Breast epithelium (tissue), 4 donors: ENCODE measurements around the gene VAPB. TPM values are rescaled to one million over a fixed set of nuclear protein-coding genes. Genes with fewer than 3 reads are reported as not detected.
A peak's percentile ranks its signal among the peaks of the same experiment; 100 is the strongest.

ENCODE experiments used
- DNase-seq, 2 donors: peaks; one replicate each; pipeline ENCODE4 v3.0.0-alpha.2; 2019; ENCODE audit warnings: low spot score in 2 of 2
- H3K27ac ChIP-seq, 2 donors: fragments of 200-600 bp; sonication (generic) in 1 of 2; one replicate each; pipeline ENCODE4 v1.5.1; 2016 to 2019; ENCODE audit warnings: mild to moderate bottlenecking in 1 of 2
- H3K27me3 ChIP-seq, 2 donors: fragments of 200-600 bp; sonication (generic) in 1 of 2; one replicate each; pipeline versions ENCODE4 v1.5.1 to v1.6.0; 2017 to 2019; ENCODE audit warnings: control low read depth in 1 of 2, mild to moderate bottlenecking in 1 of 2
- H3K36me3 ChIP-seq: fragments of 200-600 bp; one replicate; pipeline ENCODE4 v1.5.1; 2019
- H3K4me1 ChIP-seq, 2 donors: fragments of 200-600 bp; sonication (generic); one replicate each; pipeline ENCODE4 v1.5.1; 2016 to 2019; ENCODE audit warnings: control low read depth in 1 of 2
- H3K4me3 ChIP-seq, 3 donors: fragments of 200-600 bp; sonication (generic); 1 replicate in 2 of 3; 2 replicates in 1 of 3; pipeline ENCODE4 v1.5.1; 2016 to 2019; ENCODE audit warnings: mild to moderate bottlenecking in 3 of 3, moderate library complexity in 2 of 3
- H3K9me3 ChIP-seq, 2 donors: fragments of 200-600 bp; sonication (generic) in 1 of 2; one replicate each; pipeline ENCODE4 v1.5.1; 2016 to 2019; ENCODE audit warnings: control low read depth in 1 of 2
- POLR2A ChIP-seq: fragments of 450-650 bp; IDR thresholded peaks from one replicate; pipeline ENCODE4 v1.6.1; 2016; ENCODE audit warnings: antibody characterized with exemption, mild to moderate bottlenecking, moderate library complexity
- POLR2AphosphoS5 ChIP-seq, 3 donors: sonication (generic); formaldehyde crosslinking; IDR thresholded peaks; one replicate each; pipeline ENCODE4 v1.6.1; 2017; ENCODE audit warnings: antibody characterized with exemption in 3 of 3
- intact Hi-C: fragments of 100-400 bp; cut with DNase I; formaldehyde crosslinking; loops from one replicate; pipeline ENCODE4 v1.15.1; 2023; ENCODE audit warnings: low total_unique reads
- total RNA-seq, 3 donors: library from RNA; depleted of rRNA; stranded (reverse); fragments of >200 nt; gene quantifications; one replicate each; pipeline ENCODE4 v1.1.0, GENCODE V29; 2016
- TF ChIP-seq, protein P1 (sequence below), 3 donors: fragments of 450-650 bp; IDR thresholded peaks; one replicate each; pipeline ENCODE4 v1.5.1; 2016 to 2017; ENCODE audit warnings: antibody characterized with exemption in 3 of 3, mild to moderate bottlenecking in 3 of 3, moderate library complexity in 3 of 3

The VAPB gene
- total RNA-seq, 3 donors from 2014 or later: 18.6 to 18.9 (median 18.7) TPM

DNA sequence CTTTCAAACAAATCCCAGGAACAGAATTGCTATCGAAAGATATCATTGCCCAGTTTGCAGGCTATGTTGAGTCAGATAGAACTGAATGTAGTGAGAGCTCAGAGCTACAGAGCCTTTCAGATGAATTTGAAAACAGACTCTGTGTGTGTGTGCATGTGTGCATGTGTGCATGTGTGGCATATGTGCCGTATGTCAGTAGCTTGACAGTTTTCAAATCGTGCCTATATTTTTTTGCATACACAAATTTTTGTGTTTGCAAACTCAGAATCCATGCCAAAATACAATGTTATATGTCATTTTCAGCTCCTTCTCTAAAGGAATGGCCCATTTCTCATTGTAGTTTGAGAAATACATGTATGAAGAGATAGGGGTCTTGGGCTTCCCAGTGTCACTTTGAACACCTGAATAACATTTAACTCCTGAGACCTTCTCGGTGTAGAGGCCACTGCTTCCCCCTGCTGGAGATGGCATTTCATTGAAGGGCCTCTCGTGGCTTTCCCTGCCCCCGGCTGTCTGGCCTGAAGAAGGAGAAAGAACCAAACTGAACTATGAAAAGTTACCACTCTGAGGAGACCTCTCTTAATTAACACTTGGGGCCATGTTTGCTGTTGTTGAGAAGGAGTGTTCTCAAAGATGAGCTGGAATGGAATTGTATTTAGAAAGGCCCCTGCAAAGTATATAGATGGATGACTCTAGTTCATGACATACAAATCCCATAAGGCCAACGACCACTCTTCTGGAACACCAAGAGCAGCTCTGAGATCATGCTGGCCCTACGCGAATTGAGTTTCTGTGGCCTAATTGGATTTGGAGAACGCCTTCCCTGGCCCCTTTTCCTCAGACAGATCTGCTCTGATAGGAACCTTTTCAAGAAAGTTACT, 58.7 kb downstream of the VAPB start:
- no peaks in the 10 kb centered on the region for H3K4me1 ChIP-seq
- no peaks in the 10 kb centered on the region for H3K9me3 ChIP-seq
- H3K27me3 ChIP-seq: no peaks in the 10 kb centered on the region
- DNase-seq: no peak
- H3K27ac ChIP-seq: no peak overlapping the region
- intact Hi-C loops: no loop called here
- TF ChIP-seq, protein P1, sequence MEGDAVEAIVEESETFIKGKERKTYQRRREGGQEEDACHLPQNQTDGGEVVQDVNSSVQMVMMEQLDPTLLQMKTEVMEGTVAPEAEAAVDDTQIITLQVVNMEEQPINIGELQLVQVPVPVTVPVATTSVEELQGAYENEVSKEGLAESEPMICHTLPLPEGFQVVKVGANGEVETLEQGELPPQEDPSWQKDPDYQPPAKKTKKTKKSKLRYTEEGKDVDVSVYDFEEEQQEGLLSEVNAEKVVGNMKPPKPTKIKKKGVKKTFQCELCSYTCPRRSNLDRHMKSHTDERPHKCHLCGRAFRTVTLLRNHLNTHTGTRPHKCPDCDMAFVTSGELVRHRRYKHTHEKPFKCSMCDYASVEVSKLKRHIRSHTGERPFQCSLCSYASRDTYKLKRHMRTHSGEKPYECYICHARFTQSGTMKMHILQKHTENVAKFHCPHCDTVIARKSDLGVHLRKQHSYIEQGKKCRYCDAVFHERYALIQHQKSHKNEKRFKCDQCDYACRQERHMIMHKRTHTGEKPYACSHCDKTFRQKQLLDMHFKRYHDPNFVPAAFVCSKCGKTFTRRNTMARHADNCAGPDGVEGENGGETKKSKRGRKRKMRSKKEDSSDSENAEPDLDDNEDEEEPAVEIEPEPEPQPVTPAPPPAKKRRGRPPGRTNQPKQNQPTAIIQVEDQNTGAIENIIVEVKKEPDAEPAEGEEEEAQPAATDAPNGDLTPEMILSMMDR (IDR thresholded peaks at IDR 0.05): peak in 1 of 3 donors; percentile 42
- no peak for TF ChIP-seq POLR2AphosphoS5 (IDR thresholded peaks at IDR 0.05)
- no peak for TF ChIP-seq POLR2A
- peaks cover 3% of the 10 kb centered on the region for H3K36me3 ChIP-seq
- no peak overlapping the region for H3K4me3 ChIP-seq

DNA sequence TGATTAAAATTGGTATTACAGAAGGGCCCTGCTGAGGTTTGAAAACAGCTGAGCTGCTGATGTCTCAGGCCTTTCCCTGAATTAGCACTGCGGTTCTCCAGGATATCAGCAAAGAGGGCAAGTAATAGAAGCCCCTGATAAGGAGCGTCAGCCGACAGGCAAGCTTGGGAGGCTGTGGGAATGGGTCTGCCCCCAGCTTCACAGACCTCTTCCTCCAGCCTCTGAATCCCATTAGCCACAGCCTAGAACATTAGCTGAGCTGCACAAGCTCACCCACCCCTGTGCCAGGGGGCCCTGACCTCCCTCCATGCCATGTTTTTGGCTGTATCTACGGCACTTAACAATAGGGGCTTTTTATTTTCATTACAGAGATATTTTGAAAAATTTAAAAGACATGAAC, 59.9 kb downstream of the VAPB start:
- Histone ChIP-seq H3K27ac (no peak overlapping the region), H3K9me3 (no peaks in the 10 kb centered on the region), H3K4me3 (no peak overlapping the region), H3K4me1 (no peaks in the 10 kb centered on the region), H3K27me3 (no peaks in the 10 kb centered on the region), H3K36me3 (peaks cover 3% of the 10 kb centered on the region)
- TF ChIP-seq POLR2A (no peak), POLR2AphosphoS5 (IDR thresholded peaks at IDR 0.05) (no peak)
- TF ChIP-seq, protein P1 (IDR thresholded peaks at IDR 0.05): no peak
- no peak for DNase-seq
- intact Hi-C loops: no loop called here

DNA sequence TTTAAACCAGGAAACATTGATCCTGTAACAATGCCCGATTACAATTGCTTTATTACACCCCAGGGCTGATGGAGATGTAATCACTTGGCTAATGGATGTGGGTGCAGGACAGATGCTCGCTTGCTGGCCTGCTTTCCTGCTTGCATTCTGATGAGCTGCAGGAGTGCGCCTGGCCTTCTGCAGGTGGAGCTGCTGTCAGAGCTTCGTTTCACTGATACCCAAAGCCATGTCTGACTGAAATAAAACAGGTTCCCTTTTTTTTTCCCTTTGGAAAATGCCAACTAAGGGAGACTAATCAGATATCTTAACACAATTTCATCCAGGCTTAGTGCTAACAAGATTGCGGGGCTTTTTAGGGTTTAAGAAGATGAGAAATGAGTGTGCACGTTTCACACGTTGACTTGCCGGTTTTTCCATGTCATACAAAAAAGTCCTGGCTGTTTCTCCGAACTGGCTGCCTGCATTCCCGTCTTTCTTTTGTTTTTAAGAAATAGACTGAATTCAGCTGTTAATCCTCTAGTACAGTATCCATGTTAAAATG, 60.7 kb downstream of the VAPB start:
- H3K4me1 ChIP-seq: no peaks in the 10 kb centered on the region
- no peaks in the 10 kb centered on the region for H3K9me3 ChIP-seq
- H3K27ac ChIP-seq: no peak overlapping the region
- H3K4me3 ChIP-seq: no peak overlapping the region
- no peak for TF ChIP-seq POLR2AphosphoS5 (IDR thresholded peaks at IDR 0.05)
- no peak for TF ChIP-seq POLR2A
- TF ChIP-seq, protein P1 (IDR thresholded peaks at IDR 0.05): no peak
- DNase-seq: no peak
- intact Hi-C loops: no loop called here
- peaks cover 3% of the 10 kb centered on the region for H3K36me3 ChIP-seq
- H3K27me3 ChIP-seq: no peaks in the 10 kb centered on the region

DNA sequence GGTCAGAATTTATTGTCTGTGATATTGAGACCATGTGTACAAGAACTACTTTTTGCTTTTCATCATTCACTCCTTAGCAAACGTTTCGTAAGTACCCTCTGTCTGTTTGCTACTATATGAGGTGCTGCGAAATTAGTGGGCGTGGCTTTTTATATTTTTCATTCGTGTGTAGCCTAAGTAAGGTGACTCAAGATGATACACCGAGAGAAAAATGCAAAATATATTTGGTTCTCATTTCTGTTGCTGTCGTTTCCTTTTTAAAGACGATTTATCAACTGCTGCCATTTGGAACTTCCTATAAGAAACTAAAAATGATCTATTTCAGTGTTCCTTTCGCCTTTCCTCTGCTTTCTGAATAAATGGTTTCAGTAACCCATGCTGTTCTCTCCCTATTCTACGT, 61.2 kb downstream of the VAPB start:
- Histone ChIP-seq H3K36me3 (peaks cover 3% of the 10 kb centered on the region), H3K4me3 (no peak overlapping the region), H3K27me3 (no peaks in the 10 kb centered on the region), H3K4me1 (no peaks in the 10 kb centered on the region), H3K27ac (no peak overlapping the region), H3K9me3 (no peaks in the 10 kb centered on the region)
- TF ChIP-seq POLR2A (no peak), POLR2AphosphoS5 (IDR thresholded peaks at IDR 0.05) (no peak)
- TF ChIP-seq, protein P1 (IDR thresholded peaks at IDR 0.05): no peak
- DNase-seq: no peak
- intact Hi-C loops: no loop called here

DNA sequence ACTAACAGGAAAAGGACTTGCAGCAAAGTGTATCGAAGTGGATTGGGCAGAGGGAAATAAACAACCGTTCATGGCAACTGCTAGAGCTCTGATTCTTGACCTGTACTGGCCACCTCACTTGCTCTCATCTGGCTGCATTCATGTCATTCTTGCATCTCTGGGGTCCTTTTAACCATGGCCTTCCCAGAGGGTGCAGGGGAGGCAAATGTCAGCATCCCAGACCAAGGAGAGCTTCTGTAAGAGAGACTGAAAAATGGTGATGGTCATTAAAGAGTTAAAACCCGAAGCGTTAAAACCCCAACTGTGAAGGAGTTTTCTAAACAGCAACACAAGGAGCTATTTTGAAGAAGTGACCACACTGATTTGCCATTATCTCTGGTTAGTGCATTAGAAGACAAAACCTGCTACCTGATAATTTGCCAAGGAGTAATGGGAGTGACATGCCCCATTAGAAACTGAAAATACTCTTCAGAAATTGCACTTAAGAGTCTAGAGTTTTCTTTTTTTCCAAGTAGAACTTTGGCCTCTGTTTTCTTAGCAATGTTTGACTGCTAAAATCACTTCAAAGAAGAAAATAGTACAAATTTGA, 63.7 kb downstream of the VAPB start:
- no peak for DNase-seq
- no peaks in the 10 kb centered on the region for H3K4me1 ChIP-seq
- H3K27ac ChIP-seq: no peak overlapping the region
- no peaks in the 10 kb centered on the region for H3K27me3 ChIP-seq
- TF ChIP-seq POLR2AphosphoS5 (IDR thresholded peaks at IDR 0.05) (no peak), POLR2A (no peak)
- TF ChIP-seq, protein P1 (IDR thresholded peaks at IDR 0.05): no peak
- no peak overlapping the region for H3K4me3 ChIP-seq
- intact Hi-C loops: no loop called here
- H3K9me3 ChIP-seq: no peaks in the 10 kb centered on the region
- H3K36me3 ChIP-seq: no peaks in the 10 kb centered on the region
